HG03354 (cell line): ENCODE data around the gene COMMD10.
"Not testable (repeated sequence)": the region's sequence is repeated elsewhere in the genome, so short reads cannot be mapped to it uniquely, and the experiment has no call there.

Source experiments
- ATAC-seq: cut with Tn5 transposase; IDR thresholded peaks from one replicate; pipeline ENCODE4 v1.9.1; 2021; ENCODE audit warnings: mild to moderate bottlenecking; ENCODE audit not compliant: unreplicated experiment, poor library complexity, severe bottlenecking

COMMD10 gene

GRCh38 chr5:116084871-116085715 lies at the start of gene COMMD10:
TSS of gene COMMD10 (plus strand) at chr5:116085025.
- ATAC-seq: peak; percentile 92

- no peak for ATAC-seq
Measured at GRCh38 chr5:116035123-116035522, 49.7 kb upstream of the COMMD10 start.

- no peak for ATAC-seq
Measured at GRCh38 chr5:116037236-116037822, 47.5 kb upstream of the COMMD10 start.

- ATAC-seq: peak; percentile 90
Measured at GRCh38 chr5:116038817-116039216, 46.0 kb upstream of the COMMD10 start.

- no peak for ATAC-seq
Measured at GRCh38 chr5:116042375-116042774, 42.5 kb upstream of the COMMD10 start.

GRCh38 chr5:116044073-116044472 lies 40.8 kb upstream of the COMMD10 start:
- ATAC-seq: no peak

GRCh38 chr5:116045821-116046220 lies 39.0 kb upstream of the COMMD10 start:
- no peak for ATAC-seq

GRCh38 chr5:116046261-116046660 lies 38.6 kb upstream of the COMMD10 start:
- no peak for ATAC-seq

- ATAC-seq: no peak
Measured at GRCh38 chr5:116046823-116047222, 38.0 kb upstream of the COMMD10 start.

GRCh38 chr5:116058346-116058936 lies 26.4 kb upstream of the COMMD10 start:
- no peak for ATAC-seq

GRCh38 chr5:116062352-116062751 lies 22.5 kb upstream of the COMMD10 start:
- no peak for ATAC-seq

GRCh38 chr5:116063950-116064349 lies 20.9 kb upstream of the COMMD10 start:
- no peak for ATAC-seq

- ATAC-seq: peak; percentile 73
Measured at GRCh38 chr5:116068028-116068632, 16.7 kb upstream of the COMMD10 start.

- ATAC-seq: no peak
Measured at GRCh38 chr5:116071211-116071610, 13.6 kb upstream of the COMMD10 start.

GRCh38 chr5:116075191-116075831 lies 9.5 kb upstream of the COMMD10 start:
- ATAC-seq: no peak

- peak; percentile 99 for ATAC-seq
Measured at GRCh38 chr5:116076496-116076895, 8.3 kb upstream of the COMMD10 start.

GRCh38 chr5:116078199-116078598 lies 6.6 kb upstream of the COMMD10 start:
- ATAC-seq: no peak

GRCh38 chr5:116084287-116084691 lies 536 bp upstream of the COMMD10 start:
- peak; percentile 40 for ATAC-seq

- ATAC-seq: not testable (repeated sequence)
Measured at GRCh38 chr5:116086309-116086708, 1.5 kb downstream of the COMMD10 start.

- ATAC-seq: no peak
Measured at GRCh38 chr5:116088062-116088461, 3.2 kb downstream of the COMMD10 start.
